DND-41 (cell line): ENCODE data around the gene CCDC167.

Experiments used
- EZH2 ChIP-seq: IDR thresholded peaks from 3 replicates; pipeline ENCODE4 v1.6.1; 2012; ENCODE audit warnings: borderline replicate concordance, low read depth, mild to moderate bottlenecking, moderate library complexity, low read length, inconsistent platforms; ENCODE audit not compliant: severe bottlenecking
- TF ChIP-seq, protein P1 (sequence below): IDR thresholded peaks from 2 replicates; pipeline ENCODE4 v1.5.1; 2012; ENCODE audit warnings: borderline replicate concordance, low read length, moderate library complexity, mild to moderate bottlenecking; ENCODE audit not compliant: poor library complexity, severe bottlenecking; ENCODE audit errors: extremely low read depth

DNA sequence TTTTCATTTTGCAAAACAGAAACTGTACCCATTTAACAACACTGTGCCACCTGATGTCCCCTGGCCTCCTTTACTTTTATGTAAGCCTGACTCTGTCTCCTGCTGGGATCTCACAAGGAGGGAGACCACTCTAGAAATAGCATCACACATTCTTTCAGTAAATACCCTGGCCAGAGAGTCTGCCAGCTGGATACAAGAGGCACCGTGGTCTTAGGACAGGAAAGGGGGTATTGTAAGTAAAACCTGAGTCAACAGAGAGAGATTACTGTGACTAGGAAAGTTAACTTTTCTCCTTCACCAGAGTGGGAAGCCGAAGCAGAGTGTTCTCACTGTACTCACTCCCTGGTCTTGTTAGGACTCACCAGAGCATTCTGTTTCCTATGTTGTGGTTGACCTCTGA is 38.9 kb downstream of the CCDC167 start:
- TF ChIP-seq, protein P1, sequence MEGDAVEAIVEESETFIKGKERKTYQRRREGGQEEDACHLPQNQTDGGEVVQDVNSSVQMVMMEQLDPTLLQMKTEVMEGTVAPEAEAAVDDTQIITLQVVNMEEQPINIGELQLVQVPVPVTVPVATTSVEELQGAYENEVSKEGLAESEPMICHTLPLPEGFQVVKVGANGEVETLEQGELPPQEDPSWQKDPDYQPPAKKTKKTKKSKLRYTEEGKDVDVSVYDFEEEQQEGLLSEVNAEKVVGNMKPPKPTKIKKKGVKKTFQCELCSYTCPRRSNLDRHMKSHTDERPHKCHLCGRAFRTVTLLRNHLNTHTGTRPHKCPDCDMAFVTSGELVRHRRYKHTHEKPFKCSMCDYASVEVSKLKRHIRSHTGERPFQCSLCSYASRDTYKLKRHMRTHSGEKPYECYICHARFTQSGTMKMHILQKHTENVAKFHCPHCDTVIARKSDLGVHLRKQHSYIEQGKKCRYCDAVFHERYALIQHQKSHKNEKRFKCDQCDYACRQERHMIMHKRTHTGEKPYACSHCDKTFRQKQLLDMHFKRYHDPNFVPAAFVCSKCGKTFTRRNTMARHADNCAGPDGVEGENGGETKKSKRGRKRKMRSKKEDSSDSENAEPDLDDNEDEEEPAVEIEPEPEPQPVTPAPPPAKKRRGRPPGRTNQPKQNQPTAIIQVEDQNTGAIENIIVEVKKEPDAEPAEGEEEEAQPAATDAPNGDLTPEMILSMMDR, result no peak
- TF ChIP-seq EZH2, result no peak
